HG03095 (cell line): ENCODE results near the gene TMEM258.

ENCODE experiments used
- ATAC-seq: cut with Tn5 transposase; IDR thresholded peaks from one replicate; pipeline ENCODE4 v1.9.1; 2021; ENCODE audit warnings: moderate library complexity; ENCODE audit not compliant: unreplicated experiment

The TMEM258 gene

DNA sequence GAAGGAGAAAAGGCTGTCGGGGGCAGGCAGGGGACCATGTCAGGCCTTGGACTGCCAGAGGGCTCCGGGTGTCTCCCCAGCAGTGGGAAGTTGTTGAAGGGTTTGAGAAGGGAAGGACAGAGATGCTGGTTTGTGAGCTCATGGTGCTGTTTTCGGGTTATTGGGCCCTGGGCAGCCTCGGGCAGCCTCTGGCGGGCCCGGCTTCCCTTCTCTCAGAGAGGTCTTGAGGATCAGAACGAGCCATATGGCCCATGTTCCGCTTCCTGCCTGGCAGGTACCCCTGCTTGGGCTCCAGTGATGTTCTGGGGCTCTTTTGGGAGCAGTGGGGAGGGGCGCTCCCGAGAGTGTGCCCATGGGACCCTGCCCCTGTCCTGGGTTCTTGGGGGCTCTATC is 30.2 kb downstream of the TMEM258 start:
- no peak for ATAC-seq

DNA sequence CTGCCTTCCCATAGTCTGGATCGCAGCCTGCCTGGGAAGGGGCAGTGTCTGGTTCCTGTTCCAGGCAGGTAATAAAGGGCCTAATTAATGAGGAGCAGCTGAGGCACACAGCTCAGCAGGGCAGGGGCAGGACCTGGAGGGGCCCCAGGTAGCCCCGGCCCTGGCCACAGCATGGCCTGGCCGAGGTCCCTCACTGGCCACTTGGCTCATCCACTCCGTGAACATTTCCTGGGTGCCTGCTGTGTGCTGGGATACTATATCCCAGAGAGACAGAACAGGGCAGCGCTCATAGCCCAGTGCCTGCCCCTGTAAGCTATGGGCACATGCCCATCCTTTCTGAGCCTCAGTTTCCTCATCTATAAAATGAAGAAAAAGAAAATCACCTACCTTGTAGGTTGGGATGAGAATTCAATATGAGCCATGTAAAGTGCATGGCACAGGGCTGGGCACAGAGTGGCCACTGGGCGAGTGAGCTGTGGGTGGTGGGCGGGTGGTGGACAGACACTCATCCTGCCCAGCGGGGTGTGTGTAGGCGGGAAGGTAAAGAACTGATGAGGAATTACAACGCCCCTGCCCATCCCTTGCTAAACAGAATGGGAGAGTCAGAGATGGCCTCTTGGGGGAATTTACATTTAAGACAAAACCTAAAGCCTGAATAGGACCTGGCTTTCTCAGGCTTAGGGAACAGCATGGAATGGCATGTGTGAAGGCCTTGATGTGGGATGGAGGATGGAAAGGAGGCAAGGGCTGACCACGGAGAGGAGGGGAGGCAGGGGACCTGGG is 30.8 kb downstream of the TMEM258 start:
- no peak for ATAC-seq

GRCh38 chr11:61760946-61761345 is 31.5 kb downstream of the TMEM258 start:
- ATAC-seq: no peak

DNA sequence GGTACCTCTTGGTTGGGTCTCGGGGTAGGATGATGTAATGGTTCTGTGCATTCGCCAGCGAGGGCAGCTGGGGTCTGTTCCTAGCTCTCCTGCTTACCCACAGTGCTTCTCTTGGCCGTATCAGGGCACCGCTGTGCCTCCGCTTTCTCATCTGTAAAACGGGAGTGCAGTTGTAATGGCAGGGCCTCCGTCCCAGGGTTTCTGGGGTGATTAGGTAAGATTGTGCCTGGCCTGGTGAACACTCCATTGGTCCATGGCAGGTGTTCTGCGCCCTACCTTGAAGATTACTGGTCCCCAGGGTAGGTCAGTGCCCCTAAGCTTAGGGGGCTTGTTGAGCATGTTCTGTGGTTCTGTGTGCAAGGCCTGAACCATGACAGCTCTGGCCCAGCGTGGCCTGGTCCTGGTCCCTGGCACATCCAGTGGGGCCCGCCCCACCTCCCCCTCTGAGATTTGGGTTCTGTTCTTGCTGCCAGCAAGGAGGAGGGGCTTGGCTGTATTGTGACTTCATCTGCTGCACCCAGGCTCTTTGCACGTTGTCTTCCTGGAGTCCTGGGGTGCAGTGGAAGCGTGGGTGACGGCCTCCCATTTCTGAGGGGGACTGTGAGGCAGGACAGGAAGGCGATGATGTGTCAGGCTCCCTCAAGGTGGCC is 35.1 kb downstream of the TMEM258 start:
- ATAC-seq: no peak

DNA sequence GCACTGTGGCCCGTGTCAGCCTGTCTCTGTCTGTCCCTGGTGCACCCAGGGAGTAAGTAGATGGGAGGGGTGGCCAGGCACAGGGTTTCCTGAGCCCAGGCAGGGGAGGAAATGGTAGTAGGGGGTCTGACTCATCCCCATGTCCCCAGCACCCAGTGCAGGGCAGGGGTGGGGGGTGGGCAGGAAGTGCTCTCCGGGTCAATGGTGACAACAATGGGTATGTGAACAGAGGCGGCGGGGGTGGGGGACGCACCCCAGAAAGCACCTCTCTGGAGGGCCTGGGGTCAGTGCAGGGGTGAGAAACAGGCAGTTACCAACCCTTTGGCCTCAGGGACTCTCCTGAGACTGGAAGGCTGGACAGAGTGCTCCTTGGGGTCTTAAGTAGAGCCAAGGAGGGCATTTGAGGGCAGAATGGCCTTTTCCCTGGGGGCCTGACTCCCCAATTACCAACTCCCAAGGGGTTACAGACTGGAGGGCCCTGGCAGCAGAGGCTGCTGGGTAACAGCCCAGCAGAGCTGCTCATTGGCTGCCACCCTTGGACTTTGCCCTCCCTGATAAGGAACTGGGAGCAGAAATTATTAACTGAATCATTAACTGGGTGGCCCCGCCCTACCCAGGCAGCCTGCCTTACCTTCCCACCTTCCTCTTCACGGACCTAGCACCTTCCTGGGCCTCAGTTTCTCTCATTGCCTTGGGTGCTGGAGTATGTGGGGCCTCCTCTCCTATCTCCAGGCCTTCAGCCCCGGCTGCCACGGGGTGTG is 35.8 kb downstream of the TMEM258 start:
- no peak for ATAC-seq

- ATAC-seq: no peak
Measured at GRCh38 chr11:61756147-61756451, 36.3 kb downstream of the TMEM258 start.

DNA sequence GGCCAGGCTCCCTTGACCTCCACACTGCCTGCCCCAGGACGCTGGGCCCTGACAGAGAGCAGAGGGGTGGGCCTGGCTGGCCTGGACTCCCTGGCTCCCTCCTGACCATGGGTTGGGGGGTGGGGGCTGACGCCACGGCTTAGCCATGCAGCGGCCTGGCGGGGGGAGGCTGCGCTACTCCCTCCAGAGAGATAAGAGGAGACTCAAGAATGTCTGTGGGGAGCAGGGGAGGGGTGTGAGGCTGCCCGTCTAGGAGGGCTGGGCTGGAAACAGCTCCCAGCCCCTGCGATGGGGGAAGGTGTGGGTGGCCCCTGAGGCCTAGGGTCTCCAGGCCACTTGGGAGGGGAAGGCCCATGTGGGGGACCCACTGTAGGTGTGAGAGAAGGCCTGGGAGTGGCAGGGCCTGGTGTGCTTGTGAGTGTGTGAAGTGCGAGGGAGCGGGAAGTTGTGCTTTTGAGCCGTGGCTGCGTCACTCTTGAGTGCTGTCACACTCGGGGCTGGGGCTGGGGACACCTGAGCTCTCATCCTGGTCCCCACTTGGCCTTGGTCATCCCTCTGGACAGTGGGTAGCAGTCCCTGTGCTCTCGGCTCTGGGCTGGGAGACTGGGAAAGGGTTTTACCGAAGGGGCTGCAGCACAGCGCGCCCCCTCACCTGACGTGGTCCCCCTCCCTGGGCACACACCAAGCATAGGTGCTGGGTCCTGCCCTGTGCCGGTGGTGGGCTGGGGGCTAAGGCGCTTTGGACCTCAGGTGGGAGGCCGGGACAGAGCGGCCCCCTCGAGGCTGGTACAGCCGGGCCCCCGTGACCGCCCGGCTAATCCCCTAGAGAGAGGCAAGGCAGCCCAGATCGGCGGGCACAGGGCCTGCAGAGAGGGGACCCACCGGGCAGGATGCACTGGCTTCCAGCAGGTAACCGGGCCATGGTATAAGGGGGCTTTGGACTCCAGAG is 37.6 kb downstream of the TMEM258 start:
- ATAC-seq: no peak

GRCh38 chr11:61753672-61754071 is 38.7 kb downstream of the TMEM258 start:
- ATAC-seq: no peak

DNA sequence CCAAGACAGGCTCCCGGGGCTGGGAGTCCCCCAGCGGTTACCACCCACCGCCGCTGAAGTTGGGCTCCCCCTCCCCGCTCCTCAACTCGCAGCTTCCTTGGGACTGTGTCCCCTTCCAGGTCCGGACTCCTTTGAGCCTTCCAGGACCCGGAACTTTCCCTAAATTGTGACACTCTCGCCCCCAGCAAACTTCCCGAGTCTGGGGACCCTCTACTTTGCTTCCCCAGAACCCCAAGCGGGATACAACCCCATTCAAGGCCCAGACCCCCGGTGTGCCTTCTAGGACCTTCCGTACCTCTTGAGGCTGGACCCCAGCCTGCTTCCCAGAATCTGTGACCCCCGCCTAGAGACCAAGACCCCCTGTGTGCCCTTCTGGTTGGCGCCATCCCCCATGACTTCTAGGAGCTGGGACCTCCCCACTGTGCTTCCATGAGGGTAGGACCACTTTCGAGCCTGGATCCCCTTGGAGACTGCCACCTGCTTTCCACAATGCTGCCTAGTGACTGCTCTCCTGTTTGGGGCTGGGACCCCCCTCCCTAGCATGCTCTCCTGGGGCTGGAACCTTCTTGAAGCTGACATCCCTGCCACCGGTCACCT is 39.4 kb downstream of the TMEM258 start:
- no peak for ATAC-seq

DNA sequence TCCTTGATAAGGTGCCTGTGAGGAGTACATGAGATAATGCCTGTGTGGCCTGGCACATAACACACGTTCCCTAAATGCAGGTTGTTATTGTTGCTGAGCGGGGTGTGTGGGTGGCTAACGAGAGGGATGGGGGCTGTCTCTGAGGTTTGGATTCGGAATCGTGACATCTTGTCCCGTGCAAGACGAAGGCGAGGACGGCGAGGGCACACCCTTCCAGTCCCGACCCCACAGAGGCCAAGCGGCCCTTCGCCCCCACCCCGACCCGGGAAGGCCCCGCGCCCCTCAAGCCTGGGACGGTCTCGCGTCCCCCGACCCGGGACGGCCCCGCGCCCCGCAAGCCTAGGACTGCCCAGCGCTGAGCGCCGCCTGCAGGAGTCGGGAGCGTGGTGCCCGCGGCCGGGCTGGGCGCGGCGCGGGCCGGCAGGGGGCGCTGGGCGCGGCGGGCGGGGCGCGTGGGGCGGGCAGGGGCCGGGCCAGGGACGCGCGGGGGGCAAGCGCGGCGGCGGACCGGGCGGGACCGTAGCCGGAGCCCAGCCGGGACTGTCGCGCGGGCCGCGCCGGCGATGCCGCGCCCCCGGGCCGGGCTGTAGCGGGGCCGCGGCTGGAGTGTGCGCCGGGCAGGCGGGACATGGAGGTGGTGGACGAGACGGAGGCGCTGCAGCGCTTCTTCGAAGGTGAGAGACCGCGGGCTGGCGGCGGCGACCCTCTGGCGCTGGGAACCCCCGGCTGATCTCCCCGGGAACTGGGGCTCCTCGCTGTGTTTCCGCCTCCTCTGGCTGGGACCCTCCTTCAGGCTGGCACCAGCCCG is 40.1 kb downstream of the TMEM258 start, which contains the start of gene MYRF:
Gene MYRF, plus strand, starts transcription at position 520 of the 808 bp plus-strand sequence. Its CDS starts 109 bp downstream, at position 629.
- no peak for ATAC-seq

DNA sequence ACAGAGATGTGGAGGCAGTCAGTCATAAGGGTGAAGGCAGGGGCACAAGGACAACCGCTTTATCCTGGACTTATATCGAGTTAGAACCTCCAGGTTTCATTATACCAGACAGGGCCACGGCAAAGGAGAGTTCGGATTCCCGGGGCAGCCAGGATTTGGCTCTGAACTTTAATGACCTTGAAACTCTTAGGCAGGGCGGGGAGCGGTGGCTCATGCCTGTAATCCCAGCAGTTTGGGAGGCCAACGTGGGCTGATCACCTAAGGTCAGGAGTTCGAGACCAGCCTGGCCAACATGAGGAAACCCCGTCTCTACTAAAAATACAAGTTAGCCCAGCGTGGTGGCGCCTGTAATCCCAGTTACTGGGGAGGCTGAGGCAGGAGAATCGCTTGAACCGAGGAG is 41.0 kb downstream of the TMEM258 start:
- ATAC-seq: no peak

DNA sequence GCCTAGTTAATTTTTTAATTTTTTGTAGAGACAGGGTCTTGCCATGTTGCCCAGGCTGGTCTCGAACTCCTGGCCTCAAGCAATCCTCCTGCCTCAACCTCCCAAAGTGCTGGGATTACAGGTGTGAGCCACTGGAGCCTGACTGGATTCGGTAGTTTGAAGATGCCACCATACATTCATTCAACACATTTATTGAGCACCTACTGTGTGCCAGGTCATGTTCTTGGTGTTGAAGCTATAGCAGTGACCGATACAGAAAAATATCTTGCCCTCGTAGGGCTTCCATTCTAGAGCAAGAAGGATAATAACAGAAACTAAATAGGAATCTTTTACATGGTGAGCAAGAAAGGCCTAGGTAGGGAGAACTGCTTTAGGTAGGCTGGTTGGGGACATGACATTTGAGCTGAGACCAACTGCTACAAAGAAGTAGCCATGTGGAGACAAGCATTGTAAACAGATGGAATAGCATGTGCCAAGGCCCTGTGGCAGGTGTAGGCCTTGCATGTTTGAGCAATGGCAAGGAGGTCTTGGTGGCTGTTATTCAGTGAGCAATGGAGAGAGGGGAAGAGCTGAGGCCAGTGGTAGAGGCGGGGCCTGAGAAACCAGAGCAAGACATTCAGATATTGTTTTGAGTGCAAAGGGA is 41.6 kb downstream of the TMEM258 start:
- ATAC-seq: no peak

DNA sequence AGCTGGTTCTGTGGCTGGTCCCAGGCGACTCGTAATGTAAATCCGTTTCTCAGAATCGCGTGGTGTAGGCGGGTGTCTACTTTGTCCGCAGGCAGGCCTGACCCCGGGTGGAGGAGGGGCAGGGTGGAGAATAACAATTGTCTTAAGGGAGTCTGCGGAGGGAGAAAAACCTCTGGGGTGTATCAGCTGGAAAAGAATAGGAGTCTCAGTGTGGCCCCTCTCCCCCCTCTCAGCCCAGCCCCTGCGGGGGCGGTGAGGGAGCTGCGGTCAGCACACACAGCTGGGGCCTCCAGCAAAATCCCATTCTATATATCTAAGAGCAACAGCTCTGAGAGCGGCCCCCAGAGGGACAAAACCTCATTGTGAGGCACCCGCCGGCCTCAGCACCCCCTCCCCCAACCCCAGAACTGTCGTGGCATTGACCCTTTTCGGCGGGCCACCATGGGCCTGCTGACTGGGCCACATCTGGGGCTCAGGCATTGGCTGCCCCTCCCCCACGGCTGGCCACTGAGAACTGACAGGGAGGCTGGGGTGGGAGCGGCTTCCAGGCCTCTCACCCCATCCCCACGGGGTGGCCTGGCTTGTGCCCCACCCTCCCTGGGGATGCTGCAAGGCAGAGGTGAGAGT is 42.7 kb downstream of the TMEM258 start:
- ATAC-seq: no peak

DNA sequence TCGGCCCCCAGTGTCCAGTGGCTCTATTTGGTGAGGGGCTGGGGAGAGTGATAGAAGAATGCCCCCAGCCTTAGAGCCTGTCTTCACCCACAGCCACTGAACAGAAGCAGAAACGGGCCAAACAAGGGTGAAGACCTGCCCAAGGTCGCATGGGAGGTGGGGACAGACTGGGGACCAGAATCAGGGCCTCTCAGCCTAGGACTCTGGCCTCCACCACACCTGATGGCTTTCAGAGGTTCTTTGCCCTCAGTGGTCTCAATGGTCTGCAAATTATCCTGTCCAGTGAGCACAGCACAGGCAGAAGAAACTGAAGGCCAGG is 44.5 kb downstream of the TMEM258 start:
- no peak for ATAC-seq

DNA sequence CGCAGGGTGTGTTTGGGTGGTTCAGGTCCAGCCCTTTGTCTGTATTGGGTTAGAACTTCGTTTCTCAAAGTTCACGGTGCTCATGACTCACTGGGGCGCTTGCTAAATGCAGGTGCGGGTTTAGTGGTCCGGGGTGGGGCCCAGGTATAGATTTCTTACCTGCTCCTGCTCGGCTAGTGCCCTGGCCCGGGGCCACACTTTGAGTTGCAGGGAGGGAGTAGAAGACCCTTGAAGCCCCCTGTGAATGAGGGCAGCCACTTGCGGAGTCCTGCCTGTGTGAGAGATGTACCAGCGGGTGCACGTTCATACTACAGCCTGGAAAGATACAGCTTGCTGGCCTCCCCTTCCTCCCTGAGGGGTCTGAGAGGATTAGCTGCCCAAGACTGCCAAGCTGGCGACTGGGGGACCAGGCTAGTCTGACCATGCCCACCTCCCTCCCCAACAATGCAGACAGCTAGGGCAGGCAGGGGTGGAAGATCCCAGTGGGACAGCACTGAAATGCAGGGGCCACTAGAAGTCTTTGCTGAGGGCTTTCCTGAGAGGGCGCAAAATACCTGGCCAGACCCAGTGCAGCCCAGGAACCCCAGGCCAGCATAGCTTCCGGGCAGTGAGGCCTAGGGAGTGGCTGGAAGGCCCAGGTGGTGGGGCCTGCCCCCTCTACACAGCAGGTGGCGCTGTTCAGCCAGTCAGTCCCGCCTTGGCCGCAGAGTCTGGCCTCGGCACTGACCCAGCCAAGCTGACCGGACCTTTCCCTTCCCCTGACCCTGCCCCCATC is 45.0 kb downstream of the TMEM258 start:
- ATAC-seq: no peak

DNA sequence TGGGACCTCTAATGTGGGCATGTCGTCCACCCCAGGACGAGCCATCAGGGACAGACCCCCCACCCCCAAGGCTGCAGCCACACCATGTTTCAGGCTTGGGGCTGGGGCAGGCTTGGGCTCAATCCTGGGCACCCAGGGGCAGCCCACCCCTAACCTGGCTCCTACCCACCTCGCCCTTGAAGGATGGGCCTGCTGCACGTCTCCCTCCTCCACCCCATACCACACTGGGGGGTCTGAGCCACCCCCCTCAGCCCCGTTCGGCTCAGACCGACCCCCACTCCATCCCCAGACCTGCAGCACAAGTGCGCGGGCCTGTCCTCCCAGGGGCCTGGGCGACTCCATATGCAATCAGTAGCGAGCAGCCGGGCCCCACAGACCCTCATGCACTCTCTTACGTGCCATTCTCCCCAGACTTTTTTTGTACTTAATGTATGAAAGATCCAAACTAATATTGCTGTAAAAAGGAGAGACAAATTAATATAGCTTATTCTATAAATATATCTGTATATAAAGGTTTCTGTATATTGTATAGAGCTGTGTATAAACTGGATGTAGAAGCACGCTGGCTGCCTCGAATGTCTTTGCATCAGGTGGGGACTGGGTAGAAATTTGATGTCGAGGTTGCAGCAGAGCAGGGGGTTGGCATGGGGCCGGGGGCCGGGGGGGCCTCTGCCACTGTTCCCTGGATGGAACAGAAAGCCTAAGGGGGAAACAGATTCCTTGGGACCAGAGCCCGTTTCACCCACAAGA is 45.8 kb downstream of the TMEM258 start:
- no peak for ATAC-seq

DNA sequence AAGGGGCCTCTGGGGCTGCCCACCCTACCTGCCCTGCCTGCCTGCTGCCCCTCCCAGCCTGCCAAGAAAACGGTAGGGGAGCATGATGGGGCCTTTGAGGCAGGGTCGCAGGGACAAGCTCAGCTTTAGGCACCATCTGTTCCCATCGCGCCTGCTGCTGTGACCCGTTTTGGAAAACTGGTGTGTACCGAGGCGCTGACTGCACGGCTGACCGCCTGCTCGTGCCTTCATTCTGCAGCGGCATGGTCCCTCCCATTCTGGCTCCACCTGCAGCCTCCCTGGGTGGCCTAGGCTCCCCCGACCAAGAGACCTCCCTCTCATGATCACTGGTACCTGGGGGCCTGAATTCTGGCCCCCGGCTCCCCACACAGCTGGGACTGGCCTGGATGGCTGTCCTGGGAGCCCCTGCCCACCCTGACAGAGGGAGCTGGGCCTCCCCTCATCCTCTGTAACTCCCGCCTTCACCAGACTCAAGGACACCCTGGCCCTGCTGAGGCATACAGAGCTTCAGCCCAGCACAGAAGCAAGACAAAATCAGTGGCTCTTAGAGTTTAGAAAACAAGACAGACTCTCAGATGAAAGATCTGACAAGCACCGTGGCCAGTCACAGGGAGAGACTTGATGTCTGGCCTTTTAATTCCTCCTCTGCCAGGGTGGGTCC is 46.5 kb downstream of the TMEM258 start:
- no peak for ATAC-seq
